ENCODE data around the gene ENPP1. TPM values are rescaled to one million over a fixed set of nuclear protein-coding genes. Genes with fewer than 3 reads are reported as not detected.

ENPP1 gene
- total RNA-seq, 2 experiments from 2014 or later = 0.34 TPM; not detected in 1

GRCh38 chr6:131840936-131841583 is 33.2 kb downstream of the ENPP1 start:
- ChIA-PET POLR2A (interaction anchor here (0.5 to 0.8 kb wide), 2 partner anchors 12 to 101 kb away, joined by 4 read pairs; no protein-coding TSS in a partner anchor), CTCF (ENCODE audit: unreplicated experiment) (no interaction called here)
- no peak for DNase-seq (ENCODE audit: low spot score)
- Histone ChIP-seq H3K4me1 (ENCODE audit: insufficient read depth, low read length, poor library complexity, severe bottlenecking) (no peaks in the 10 kb centered on the region), H3K79me2 (ENCODE audit: insufficient read depth, low read depth, low read length) (no peaks in the 10 kb centered on the region), H3K4me3 (ENCODE audit: low read depth, low read length, poor library complexity, severe bottlenecking) (no peak overlapping the region), H3K4me2 (ENCODE audit: low read length) (no peak overlapping the region), H4K20me1 (ENCODE audit: insufficient read depth, low read length) (no peaks in the 10 kb centered on the region), H3K9me3 (ENCODE audit: low read length) (no peaks in the 10 kb centered on the region), H3K27ac (ENCODE audit: low read depth, low read length, poor library complexity, severe bottlenecking) (no peak overlapping the region), H3K9me2 (ENCODE audit: insufficient read depth, low read length) (no peaks in the 10 kb centered on the region), H3K36me3 (ENCODE audit: insufficient read depth, low read length) (no peaks in the 10 kb centered on the region), H2AFZ (ENCODE audit: low read length) (no peak overlapping the region)
- no TSS peak for BruUV-seq (replicated peaks)
- TF ChIP-seq CTCF (conservative IDR thresholded peaks at IDR 0.05; ENCODE audit: low read length) (no peak), EZH2phosphoT487 (IDR thresholded peaks at IDR 0.05; ENCODE audit: borderline replicate concordance, low read depth, low read length) (no peak)
- intact Hi-C loops (cut with micrococcal nuclease; ENCODE audit: unreplicated experiment) = no loop called here

- Histone ChIP-seq H3K36me3 (ENCODE audit: insufficient read depth, low read length) (no peaks in the 10 kb centered on the region), H3K9me3 (ENCODE audit: low read length) (no peaks in the 10 kb centered on the region), H3K9me2 (ENCODE audit: insufficient read depth, low read length) (no peaks in the 10 kb centered on the region), H3K4me3 (ENCODE audit: low read depth, low read length, poor library complexity, severe bottlenecking) (no peak overlapping the region), H3K27ac (ENCODE audit: low read depth, low read length, poor library complexity, severe bottlenecking) (no peak overlapping the region), H2AFZ (ENCODE audit: low read length) (no peak overlapping the region), H3K79me2 (ENCODE audit: insufficient read depth, low read depth, low read length) (no peaks in the 10 kb centered on the region), H4K20me1 (ENCODE audit: insufficient read depth, low read length) (no peaks in the 10 kb centered on the region), H3K4me1 (ENCODE audit: insufficient read depth, low read length, poor library complexity, severe bottlenecking) (no peaks in the 10 kb centered on the region), H3K4me2 (ENCODE audit: low read length) (no peak overlapping the region)
- intact Hi-C loops (cut with micrococcal nuclease; ENCODE audit: unreplicated experiment) = no loop called here
- BruUV-seq (replicated peaks) = no TSS peak
- CTCF ChIA-PET (ENCODE audit: unreplicated experiment) = no interaction called here
- DNase-seq (ENCODE audit: low spot score) = no peak
- no peak for TF ChIP-seq CTCF (conservative IDR thresholded peaks at IDR 0.05; ENCODE audit: low read length)
- no peak for TF ChIP-seq EZH2phosphoT487 (IDR thresholded peaks at IDR 0.05; ENCODE audit: borderline replicate concordance, low read depth, low read length)
- POLR2A ChIA-PET = interaction anchor here (0.6 to 1.0 kb wide), 2 partner anchors 15 to 373 kb away, joined by 3 read pairs; no protein-coding TSS in a partner anchor
Measured at GRCh38 chr6:131843768-131844167, 35.9 kb downstream of the ENPP1 start.

- POLR2A ChIA-PET = interaction anchor here (0.6 to 1.0 kb wide), 3 partner anchors 15 to 1000 kb away, joined by 3 to 6 read pairs (median 3); no protein-coding TSS in a partner anchor
- Histone ChIP-seq H3K27ac (ENCODE audit: low read depth, low read length, poor library complexity, severe bottlenecking) (no peak overlapping the region), H3K4me1 (ENCODE audit: insufficient read depth, low read length, poor library complexity, severe bottlenecking) (no peaks in the 10 kb centered on the region), H4K20me1 (ENCODE audit: insufficient read depth, low read length) (no peaks in the 10 kb centered on the region), H2AFZ (ENCODE audit: low read length) (no peak overlapping the region), H3K9me3 (ENCODE audit: low read length) (no peaks in the 10 kb centered on the region), H3K4me3 (ENCODE audit: low read depth, low read length, poor library complexity, severe bottlenecking) (no peak overlapping the region), H3K79me2 (ENCODE audit: insufficient read depth, low read depth, low read length) (no peaks in the 10 kb centered on the region), H3K9me2 (ENCODE audit: insufficient read depth, low read length) (no peaks in the 10 kb centered on the region), H3K4me2 (ENCODE audit: low read length) (no peak overlapping the region), H3K36me3 (ENCODE audit: insufficient read depth, low read length) (no peaks in the 10 kb centered on the region)
- BruUV-seq (replicated peaks) = no TSS peak
- CTCF ChIA-PET (ENCODE audit: unreplicated experiment) = no interaction called here
- DNase-seq (ENCODE audit: low spot score) = no peak
- intact Hi-C loops (cut with micrococcal nuclease; ENCODE audit: unreplicated experiment) = no loop called here
- TF ChIP-seq EZH2phosphoT487 (IDR thresholded peaks at IDR 0.05; ENCODE audit: borderline replicate concordance, low read depth, low read length) = no peak
- TF ChIP-seq CTCF (conservative IDR thresholded peaks at IDR 0.05; ENCODE audit: low read length) = no peak
Measured at GRCh38 chr6:131844243-131844841, 36.5 kb downstream of the ENPP1 start.

All from OCI-LY7 (cell line).